DOHH2 (cell line): ENCODE data around the gene KRTAP10-3.

Experiments used
- EZH2phosphoT487 ChIP-seq: fragments of 200-600 bp; sonication (generic); IDR thresholded peaks from 2 replicates; pipeline ENCODE4 v1.6.1; 2017; ENCODE audit warnings: borderline replicate concordance, mild to moderate bottlenecking, antibody characterized with exemption, low read length, moderate library complexity, mixed read lengths
- TF ChIP-seq, protein P1 (sequence below): fragments of 200-600 bp; sonication (generic); IDR thresholded peaks from one replicate; pipeline ENCODE4 v1.5.1; 2014; ENCODE audit warnings: antibody characterized with exemption, mild to moderate bottlenecking, low read depth, low read length; ENCODE audit not compliant: poor library complexity, severe bottlenecking

DNA sequence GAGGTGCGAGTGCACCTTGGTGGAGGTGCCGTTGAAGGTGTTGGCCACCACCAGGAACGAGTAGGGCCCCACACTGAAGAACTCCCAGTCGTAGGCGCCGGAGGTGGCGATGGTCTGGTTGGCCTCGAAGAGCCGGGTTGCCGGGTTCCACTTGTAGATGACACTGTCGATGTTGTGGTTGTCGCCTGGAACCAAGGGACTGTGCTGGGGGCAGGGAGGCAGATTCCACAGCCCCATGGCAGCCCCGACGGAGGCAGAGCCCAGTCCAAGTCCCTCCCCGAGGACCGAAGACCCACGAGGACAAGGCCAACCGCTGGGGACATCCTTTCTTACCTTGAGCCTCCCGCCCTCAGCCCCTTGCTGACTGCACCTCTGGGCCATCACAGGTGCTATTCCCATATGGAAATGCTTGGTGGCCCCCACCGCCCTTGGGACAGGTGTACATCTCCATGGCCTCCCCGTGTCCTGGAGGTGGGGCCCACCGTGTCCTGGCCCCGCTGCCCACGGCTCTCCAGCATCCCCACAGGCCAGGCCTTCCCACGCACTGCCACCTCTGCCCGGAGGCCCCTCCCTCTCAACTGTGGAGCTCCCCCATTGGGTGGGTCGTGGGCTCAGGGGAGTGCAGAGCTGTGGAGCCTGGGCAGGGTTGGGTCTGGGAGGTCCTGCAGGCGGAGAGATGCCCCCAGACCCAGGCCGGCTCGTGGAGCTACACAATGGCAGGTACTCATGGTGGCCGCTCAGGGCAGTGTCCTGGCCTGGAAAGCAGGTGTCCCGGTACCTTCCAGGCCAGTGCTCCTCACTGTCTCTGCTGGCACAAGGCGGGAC, 36.5 kb downstream of the KRTAP10-3 start:
- TF ChIP-seq, protein P1, sequence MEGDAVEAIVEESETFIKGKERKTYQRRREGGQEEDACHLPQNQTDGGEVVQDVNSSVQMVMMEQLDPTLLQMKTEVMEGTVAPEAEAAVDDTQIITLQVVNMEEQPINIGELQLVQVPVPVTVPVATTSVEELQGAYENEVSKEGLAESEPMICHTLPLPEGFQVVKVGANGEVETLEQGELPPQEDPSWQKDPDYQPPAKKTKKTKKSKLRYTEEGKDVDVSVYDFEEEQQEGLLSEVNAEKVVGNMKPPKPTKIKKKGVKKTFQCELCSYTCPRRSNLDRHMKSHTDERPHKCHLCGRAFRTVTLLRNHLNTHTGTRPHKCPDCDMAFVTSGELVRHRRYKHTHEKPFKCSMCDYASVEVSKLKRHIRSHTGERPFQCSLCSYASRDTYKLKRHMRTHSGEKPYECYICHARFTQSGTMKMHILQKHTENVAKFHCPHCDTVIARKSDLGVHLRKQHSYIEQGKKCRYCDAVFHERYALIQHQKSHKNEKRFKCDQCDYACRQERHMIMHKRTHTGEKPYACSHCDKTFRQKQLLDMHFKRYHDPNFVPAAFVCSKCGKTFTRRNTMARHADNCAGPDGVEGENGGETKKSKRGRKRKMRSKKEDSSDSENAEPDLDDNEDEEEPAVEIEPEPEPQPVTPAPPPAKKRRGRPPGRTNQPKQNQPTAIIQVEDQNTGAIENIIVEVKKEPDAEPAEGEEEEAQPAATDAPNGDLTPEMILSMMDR, result no peak
- TF ChIP-seq EZH2phosphoT487, result no peak
